NCI-H1694 treated with DMSO at 0.1 percent for 48 hours (cell line): ENCODE measurements around the gene CLDN6.

Experiments
- DNase-seq: peaks from one replicate; lab custom pipeline; 2025; lab: John Stamatoyannopoulos, UW

The CLDN6 gene

GRCh38 chr16:3027983-3028715, 10.2 kb upstream of the CLDN6 start:
- peak; percentile 43 for DNase-seq

GRCh38 chr16:3027489-3027795, 9.5 kb upstream of the CLDN6 start:
- no peak for DNase-seq

GRCh38 chr16:3026609-3027488, 8.9 kb upstream of the CLDN6 start:
- DNase-seq, result no peak

GRCh38 chr16:3026003-3026378, 8.0 kb upstream of the CLDN6 start:
- no peak for DNase-seq

- no peak for DNase-seq
Observed at GRCh38 chr16:3025032-3026002, 7.3 kb upstream of the CLDN6 start.

- peak; percentile 89 for DNase-seq
Observed at GRCh38 chr16:3023669-3024478, 5.9 kb upstream of the CLDN6 start, which contains the start of the genes HCFC1R1 and THOC6. Gene HCFC1R1 (minus strand): TSS chr16:3023942. CDS start chr16:3023941, 1 bp downstream. Gene THOC6 (plus strand): TSS chr16:3024035. CDS start chr16:3024327, 292 bp downstream.

- peak; percentile 12 for DNase-seq
Observed at GRCh38 chr16:3023415-3023668, 5.4 kb upstream of the CLDN6 start.

- no peak for DNase-seq
Observed at GRCh38 chr16:3022684-3023414, 4.9 kb upstream of the CLDN6 start.

GRCh38 chr16:3022208-3022683, 4.3 kb upstream of the CLDN6 start:
- DNase-seq, result no peak

- no peak for DNase-seq
Observed at GRCh38 chr16:3021449-3022207, 3.6 kb upstream of the CLDN6 start.

GRCh38 chr16:3020604-3021448, 2.8 kb upstream of the CLDN6 start:
- no peak for DNase-seq

- DNase-seq, result peak; percentile 28
Observed at GRCh38 chr16:3020247-3020603, 2.2 kb upstream of the CLDN6 start, which contains the start of gene TNFRSF12A. Gene TNFRSF12A (plus strand): TSS chr16:3020368. CDS start chr16:3020398, 30 bp downstream.

- no peak for DNase-seq
Observed at GRCh38 chr16:3019594-3020246, 1.7 kb upstream of the CLDN6 start.

- DNase-seq, result no peak
Observed at GRCh38 chr16:3017344-3017743, 639 bp downstream of the CLDN6 start.

GRCh38 chr16:3015865-3016521, 2.0 kb downstream of the CLDN6 start:
- no peak for DNase-seq

- DNase-seq, result no peak
Observed at GRCh38 chr16:3014971-3015370, 3.0 kb downstream of the CLDN6 start.

- DNase-seq, result no peak
Observed at GRCh38 chr16:3013998-3014690, 3.8 kb downstream of the CLDN6 start.
